Activated naive CD8-positive, alpha-beta T cell treated with anti-CD3 and anti-CD28 coated beads for 36 hours (primary cell): ENCODE measurements around the gene PHYKPL. TPM values are rescaled to one million over a fixed set of nuclear protein-coding genes. Genes with fewer than 3 reads are reported as not detected.
"Not testable (repeated sequence)": the region's sequence is repeated elsewhere in the genome, so short reads cannot be mapped to it uniquely, and the experiment has no call there.

Experiments used
- DNase-seq: peaks from one replicate; pipeline ENCODE4 v3.0.0; 2021
- H3K27ac Mint-ChIP-seq: one replicate; pipeline ENCODE4 v1.8.0; 2022; ENCODE audit warnings: mild to moderate bottlenecking, moderate library complexity, mixed read lengths
- H3K27me3 Mint-ChIP-seq: one replicate; pipeline ENCODE4 v1.8.0; 2022; ENCODE audit warnings: mild to moderate bottlenecking, mixed read lengths
- H3K36me3 Mint-ChIP-seq: one replicate; pipeline ENCODE4 v1.8.0; 2021; ENCODE audit warnings: mild to moderate bottlenecking, mixed read lengths
- H3K4me1 Mint-ChIP-seq: one replicate; pipeline ENCODE4 v1.8.0; 2021; ENCODE audit warnings: mixed read lengths
- H3K4me3 Mint-ChIP-seq: one replicate; pipeline ENCODE4 v1.8.0; 2022; ENCODE audit warnings: mild to moderate bottlenecking, moderate library complexity, mixed read lengths
- H3K9me3 Mint-ChIP-seq: one replicate; pipeline ENCODE4 v1.8.0; 2022; ENCODE audit warnings: mixed read lengths
- total RNA-seq, 2 experiments: library from RNA; stranded (reverse); gene quantifications; one replicate each; pipeline ENCODE4 v1.2.3, GENCODE V29; 2021

PHYKPL gene
- total RNA-seq, 2 experiments from 2014 or later = 47.4 to 54.8 TPM

GRCh38 chr5:178204182-178204934, 28.2 kb downstream of the PHYKPL start, which contains the start of gene HNRNPAB:
TSS of gene HNRNPAB (plus strand) at chr5:178204533. CDS start at chr5:178204838, 305 bp downstream.
- H3K27me3 Mint-ChIP-seq = peaks cover 4% of the 10 kb centered on the region
- peak within 1 kb of the TSS; percentile 98 for H3K4me3 Mint-ChIP-seq
- H3K4me1 Mint-ChIP-seq = peaks cover 40% of the 10 kb centered on the region
- peak; percentile 94 for DNase-seq
- peak within 1 kb of the TSS; percentile 99 for H3K27ac Mint-ChIP-seq
- peaks cover 41% of the 10 kb centered on the region for H3K36me3 Mint-ChIP-seq
- H3K9me3 Mint-ChIP-seq = peaks cover 2% of the 10 kb centered on the region

- Mint-ChIP-seq H3K4me3 (peak overlapping the region; percentile 98), H3K4me1 (peaks cover 35% of the 10 kb centered on the region), H3K27ac (peak overlapping the region; percentile 99), H3K36me3 (peaks cover 36% of the 10 kb centered on the region), H3K9me3 (peaks cover 2% of the 10 kb centered on the region), H3K27me3 (peaks cover 4% of the 10 kb centered on the region)
- DNase-seq = no peak
These were observed 28.9 kb downstream of the PHYKPL start for GRCh38 chr5:178203670-178204181.

DNA sequence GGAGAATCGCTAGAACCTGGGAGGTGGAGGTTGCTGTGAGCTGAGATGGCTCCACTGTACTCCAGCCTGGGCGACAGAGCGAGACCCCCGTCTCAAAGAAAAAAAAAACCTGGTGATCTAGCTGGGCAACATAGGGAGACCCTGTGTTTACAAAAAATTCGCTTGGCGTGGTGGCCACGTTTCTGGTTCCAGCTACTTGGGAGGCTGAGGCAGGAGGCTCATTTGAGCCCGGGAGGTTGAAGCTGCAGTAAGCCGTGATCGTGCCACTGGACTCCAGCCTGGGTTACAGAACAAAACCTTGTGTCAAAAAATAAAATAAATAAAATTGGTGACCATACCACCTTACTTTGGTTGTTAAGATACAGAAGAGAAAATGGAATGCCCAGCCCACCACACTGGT, 30.1 kb downstream of the PHYKPL start:
- no peak for DNase-seq
- Mint-ChIP-seq H3K4me3 (peak overlapping the region; percentile 63), H3K27ac (no peak overlapping the region), H3K4me1 (peaks cover 26% of the 10 kb centered on the region), H3K9me3 (peaks cover 2% of the 10 kb centered on the region), H3K36me3 (peaks cover 27% of the 10 kb centered on the region), H3K27me3 (peaks cover 4% of the 10 kb centered on the region)

DNA sequence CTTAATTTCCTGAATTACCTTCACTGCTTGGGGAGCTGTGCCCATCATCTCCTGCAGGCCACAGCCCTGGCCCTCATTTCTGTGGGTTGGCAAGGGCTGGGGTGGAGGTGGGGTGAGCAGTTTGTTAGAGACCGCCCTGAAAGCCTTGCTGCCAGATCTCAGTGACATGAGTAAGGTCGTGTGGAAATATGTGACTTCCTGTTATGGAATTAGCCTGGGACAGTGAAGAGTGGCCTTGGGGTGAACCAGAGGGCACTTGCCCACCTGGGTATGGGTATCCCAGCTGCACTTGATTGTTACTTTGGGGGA, 30.7 kb downstream of the PHYKPL start:
- H3K4me3 Mint-ChIP-seq = no peak overlapping the region
- DNase-seq = no peak
- H3K4me1 Mint-ChIP-seq = peaks cover 20% of the 10 kb centered on the region
- H3K36me3 Mint-ChIP-seq = peaks cover 20% of the 10 kb centered on the region
- H3K9me3 Mint-ChIP-seq = peaks cover 2% of the 10 kb centered on the region
- H3K27me3 Mint-ChIP-seq = peaks cover 4% of the 10 kb centered on the region
- H3K27ac Mint-ChIP-seq = no peak overlapping the region

DNA sequence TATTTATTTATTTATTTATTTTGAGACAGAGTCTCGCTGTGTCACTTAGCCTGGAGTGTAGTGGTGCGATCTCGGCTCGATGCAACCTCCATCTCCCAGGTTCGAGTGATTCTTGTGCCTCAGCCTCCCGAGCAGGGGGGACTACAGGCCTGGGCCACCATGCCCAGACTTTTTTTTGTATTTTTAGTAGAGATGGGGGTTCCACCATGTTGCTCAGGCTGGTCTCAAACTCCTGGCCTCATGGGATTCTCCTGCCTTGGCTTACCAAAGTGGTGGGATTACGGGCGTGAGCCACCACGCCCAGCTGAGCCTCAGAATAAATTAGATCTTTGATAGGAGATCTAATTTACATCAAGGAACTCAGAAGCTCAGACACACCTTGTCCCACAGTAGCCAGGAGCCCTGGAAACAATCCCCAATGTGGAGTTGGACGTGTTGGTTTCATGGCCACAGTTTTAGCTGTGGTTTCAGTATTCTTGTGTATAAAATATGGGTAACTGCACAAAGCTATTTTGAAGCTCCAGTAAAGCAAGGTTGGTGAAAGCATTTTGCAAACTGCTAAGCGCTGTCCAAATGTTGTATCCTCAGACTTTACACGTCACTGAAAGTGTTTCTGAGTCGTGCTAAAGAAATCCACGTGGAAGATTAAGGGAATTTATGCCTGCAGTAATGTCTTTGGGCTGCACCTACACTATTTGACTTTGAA, 31.2 kb downstream of the PHYKPL start:
- Mint-ChIP-seq H3K4me3 (no peak overlapping the region), H3K36me3 (peaks cover 15% of the 10 kb centered on the region), H3K27ac (no peak overlapping the region), H3K9me3 (peaks cover 2% of the 10 kb centered on the region), H3K4me1 (peaks cover 15% of the 10 kb centered on the region), H3K27me3 (peaks cover 4% of the 10 kb centered on the region)
- no peak for DNase-seq

DNA sequence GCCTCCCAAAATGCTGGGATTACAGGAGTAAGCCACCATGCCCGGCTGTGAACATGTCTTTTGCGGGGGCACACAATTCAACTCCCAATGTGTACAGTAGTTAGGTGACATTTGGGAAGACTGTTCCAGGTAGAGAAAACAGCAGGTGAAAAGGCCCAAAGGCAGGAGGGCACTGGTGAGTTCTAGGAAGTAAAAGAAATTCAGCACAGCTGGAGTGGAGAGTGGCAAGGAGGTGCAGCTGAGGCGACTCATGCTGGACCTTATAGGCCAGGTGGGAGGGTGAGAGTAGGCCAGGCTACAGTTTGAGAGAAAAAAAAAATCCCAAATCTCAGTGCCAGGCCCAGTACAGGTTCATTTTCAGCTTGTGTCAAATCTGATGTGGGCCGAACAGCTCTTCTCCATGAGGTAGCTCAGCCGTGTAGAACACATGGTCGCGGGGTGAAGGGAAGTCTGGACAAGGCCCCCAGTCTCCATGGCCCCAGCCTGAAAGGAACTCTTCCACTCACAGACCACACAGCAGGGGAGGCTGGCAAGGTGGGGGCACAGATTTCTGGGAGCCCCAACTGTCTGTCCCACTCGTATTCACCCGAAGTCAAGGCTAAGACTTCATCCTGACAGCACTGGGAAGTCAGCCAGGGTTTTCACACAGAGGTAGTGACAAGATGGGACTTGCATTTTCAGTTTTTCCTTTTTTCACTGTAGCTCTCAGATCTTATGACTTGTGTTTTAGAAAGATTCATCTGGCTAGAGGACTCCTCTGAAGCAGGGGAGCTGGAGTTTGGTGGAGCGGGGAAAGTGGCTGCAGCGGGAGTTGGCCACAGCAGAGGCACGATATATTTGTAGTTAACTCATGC, 32.8 kb downstream of the PHYKPL start:
- Mint-ChIP-seq H3K4me3 (no peak overlapping the region), H3K9me3 (peaks cover 2% of the 10 kb centered on the region), H3K36me3 (peaks cover 3% of the 10 kb centered on the region), H3K27ac (no peak overlapping the region), H3K4me1 (peaks cover 8% of the 10 kb centered on the region), H3K27me3 (peaks cover 8% of the 10 kb centered on the region)
- DNase-seq = no peak

- Mint-ChIP-seq H3K27me3 (peaks cover 11% of the 10 kb centered on the region), H3K36me3 (no peaks in the 10 kb centered on the region)
- no peak for DNase-seq
These were observed 33.9 kb downstream of the PHYKPL start for GRCh38 chr5:178198706-178199105.

GRCh38 chr5:178198151-178198550, 34.5 kb downstream of the PHYKPL start:
- H3K27ac Mint-ChIP-seq, DNase-seq, H3K36me3 Mint-ChIP-seq, H3K9me3 Mint-ChIP-seq, H3K4me3 Mint-ChIP-seq: not testable (repeated sequence)
- H3K4me1 Mint-ChIP-seq = peaks cover 16% of the 10 kb centered on the region
- H3K27me3 Mint-ChIP-seq = peaks cover 15% of the 10 kb centered on the region

More at GRCh38 chr5:178198706-178199105, 33.9 kb downstream of the PHYKPL start:
- H3K27ac Mint-ChIP-seq = no peak overlapping the region
- peaks cover 11% of the 10 kb centered on the region for H3K4me1 Mint-ChIP-seq
- H3K4me3 Mint-ChIP-seq = no peak overlapping the region
- H3K9me3 Mint-ChIP-seq = no peaks in the 10 kb centered on the region

DNA sequence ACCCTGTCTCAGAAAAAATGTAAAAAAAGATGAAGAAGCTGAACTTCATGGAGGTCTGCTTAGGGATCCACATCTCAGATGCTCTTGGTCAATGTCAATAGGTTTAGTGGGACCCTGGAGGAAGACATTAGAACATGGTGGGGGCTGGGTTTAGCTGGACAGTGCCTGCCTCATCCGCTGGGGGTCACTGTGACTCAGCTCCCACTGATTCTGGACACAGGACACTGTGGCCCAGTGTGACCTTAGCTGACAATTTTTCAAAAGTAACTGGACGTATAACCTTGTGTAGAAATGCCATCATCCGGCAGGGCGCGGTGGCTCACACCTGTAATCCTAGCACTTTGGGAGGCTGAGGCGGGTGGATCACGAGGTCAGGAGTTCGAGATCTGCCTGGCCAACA, 35.6 kb downstream of the PHYKPL start:
- no peaks in the 10 kb centered on the region for H3K9me3 Mint-ChIP-seq
- no peak for DNase-seq
- peaks cover 19% of the 10 kb centered on the region for H3K4me1 Mint-ChIP-seq
- peaks cover 23% of the 10 kb centered on the region for H3K27me3 Mint-ChIP-seq
- H3K36me3 Mint-ChIP-seq = peaks cover 2% of the 10 kb centered on the region
- no peak overlapping the region for H3K27ac Mint-ChIP-seq
- no peak overlapping the region for H3K4me3 Mint-ChIP-seq

DNA sequence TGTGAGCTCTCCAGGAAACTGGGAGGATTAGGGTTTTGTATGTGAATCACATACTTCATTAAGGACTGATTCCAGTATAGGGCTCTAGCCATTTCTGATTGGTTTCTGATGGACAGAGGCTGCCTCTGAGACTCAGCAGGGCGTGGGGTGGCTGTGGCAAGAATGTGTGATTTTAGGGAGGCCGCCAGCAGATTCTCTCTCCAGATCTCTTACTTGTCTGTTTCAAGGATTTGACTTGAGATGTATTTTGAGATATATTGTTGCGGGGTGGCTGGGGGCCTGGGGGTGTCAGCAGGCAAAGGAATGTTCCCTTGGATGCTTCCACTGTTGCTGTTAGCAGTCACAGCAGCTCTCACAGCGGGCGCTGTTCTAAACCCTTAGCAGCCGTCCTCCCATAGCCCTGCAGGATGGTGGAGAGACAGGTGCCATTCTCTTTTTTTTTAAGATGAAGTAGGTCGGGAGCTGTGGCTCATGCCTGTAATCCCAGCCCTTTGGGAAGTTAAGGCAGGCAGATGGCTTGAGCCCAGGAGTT, 36.3 kb downstream of the PHYKPL start:
- Mint-ChIP-seq H3K4me3 (no peak overlapping the region), H3K36me3 (peaks cover 2% of the 10 kb centered on the region), H3K9me3 (no peaks in the 10 kb centered on the region), H3K27me3 (peaks cover 26% of the 10 kb centered on the region), H3K4me1 (peaks cover 17% of the 10 kb centered on the region), H3K27ac (no peak overlapping the region)
- no peak for DNase-seq

- H3K4me3 Mint-ChIP-seq = no peak overlapping the region
- no peak for DNase-seq
- H3K9me3 Mint-ChIP-seq = no peaks in the 10 kb centered on the region
- H3K27me3 Mint-ChIP-seq = peaks cover 26% of the 10 kb centered on the region
- no peak overlapping the region for H3K27ac Mint-ChIP-seq
- H3K4me1 Mint-ChIP-seq = peaks cover 17% of the 10 kb centered on the region
- peaks cover 2% of the 10 kb centered on the region for H3K36me3 Mint-ChIP-seq
These were observed 38.6 kb downstream of the PHYKPL start for GRCh38 chr5:178194026-178194425.

- peaks cover 2% of the 10 kb centered on the region for H3K36me3 Mint-ChIP-seq
- no peaks in the 10 kb centered on the region for H3K9me3 Mint-ChIP-seq
- peaks cover 17% of the 10 kb centered on the region for H3K4me1 Mint-ChIP-seq
- H3K4me3 Mint-ChIP-seq = no peak overlapping the region
- H3K27ac Mint-ChIP-seq = no peak overlapping the region
- H3K27me3 Mint-ChIP-seq = peaks cover 26% of the 10 kb centered on the region
- no peak for DNase-seq
These were observed 39.3 kb downstream of the PHYKPL start for GRCh38 chr5:178193251-178193809.

- no peaks in the 10 kb centered on the region for H3K9me3 Mint-ChIP-seq
- DNase-seq = no peak
- peaks cover 2% of the 10 kb centered on the region for H3K36me3 Mint-ChIP-seq
- H3K27ac Mint-ChIP-seq = no peak overlapping the region
- H3K4me1 Mint-ChIP-seq = peaks cover 17% of the 10 kb centered on the region
- H3K4me3 Mint-ChIP-seq = no peak overlapping the region
- peaks cover 26% of the 10 kb centered on the region for H3K27me3 Mint-ChIP-seq
These were observed 39.8 kb downstream of the PHYKPL start for GRCh38 chr5:178192787-178193186.

DNA sequence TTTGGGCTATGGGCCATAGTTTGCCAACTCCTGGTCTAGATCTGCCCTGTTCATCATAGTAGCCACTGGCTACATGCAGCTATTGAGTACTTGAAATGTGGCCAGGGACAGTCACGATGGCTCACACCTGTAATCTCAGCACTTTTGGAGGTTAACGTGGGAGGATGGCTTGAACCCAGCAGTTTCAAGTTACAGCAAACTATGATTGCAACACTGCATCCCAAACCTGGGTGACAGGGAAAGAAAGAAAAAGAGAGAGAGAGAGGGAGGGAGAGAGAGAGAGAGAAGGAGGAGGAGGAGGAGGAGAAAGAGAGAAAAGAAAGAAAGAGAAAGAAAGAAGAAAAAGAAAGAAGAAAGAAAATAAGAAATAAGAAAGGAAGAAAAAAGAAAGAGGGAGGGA, 40.4 kb downstream of the PHYKPL start:
- H3K27me3 Mint-ChIP-seq = peaks cover 26% of the 10 kb centered on the region
- no peak overlapping the region for H3K4me3 Mint-ChIP-seq
- no peaks in the 10 kb centered on the region for H3K9me3 Mint-ChIP-seq
- peaks cover 17% of the 10 kb centered on the region for H3K4me1 Mint-ChIP-seq
- DNase-seq = no peak
- peaks cover 2% of the 10 kb centered on the region for H3K36me3 Mint-ChIP-seq
- H3K27ac Mint-ChIP-seq = no peak overlapping the region
